NCI-H2107 (cell line): ENCODE measurements around the gene FAU.
"Not testable (repeated sequence)": the region's sequence is repeated elsewhere in the genome, so short reads cannot be mapped to it uniquely, and the experiment has no call there.

Source experiments
- DNase-seq: peaks from one replicate; lab custom pipeline; 2025; lab: John Stamatoyannopoulos, UW

Gene FAU

GRCh38 chr11:65121865-65122696 is at the start of gene FAU, which contains the start of gene MRPL49:
TSS of gene FAU (minus strand) at chr11:65122134. CDS start at chr11:65121813, 321 bp downstream.
TSS of gene MRPL49 (plus strand) at chr11:65122321. CDS start at chr11:65122347, 26 bp downstream.
- peak; percentile 95 for DNase-seq

GRCh38 chr11:65170058-65170534 is 48.2 kb upstream of the FAU start, which contains the start of gene SPDYC:
TSS of gene SPDYC (plus strand) at chr11:65170233. CDS start at chr11:65171358, 1,125 bp downstream.
- no peak for DNase-seq

- DNase-seq = no peak
Observed at GRCh38 chr11:65169164-65169641, 47.3 kb upstream of the FAU start.

- DNase-seq = no peak
Observed at GRCh38 chr11:65167656-65168055, 45.7 kb upstream of the FAU start.

GRCh38 chr11:65166893-65167292 is 45.0 kb upstream of the FAU start:
- DNase-seq = no peak

- no peak for DNase-seq
Observed at GRCh38 chr11:65165410-65166317, 43.7 kb upstream of the FAU start.

- DNase-seq = no peak
Observed at GRCh38 chr11:65163684-65164083, 41.8 kb upstream of the FAU start.

- no peak for DNase-seq
Observed at GRCh38 chr11:65160643-65161042, 38.7 kb upstream of the FAU start.

- no peak for DNase-seq
Observed at GRCh38 chr11:65159012-65159411, 37.1 kb upstream of the FAU start.

- no peak for DNase-seq
Observed at GRCh38 chr11:65157336-65157735, 35.4 kb upstream of the FAU start.

- DNase-seq = no peak
Observed at GRCh38 chr11:65156926-65157325, 35.0 kb upstream of the FAU start.

- no peak for DNase-seq
Observed at GRCh38 chr11:65156256-65156655, 34.3 kb upstream of the FAU start.

- no peak for DNase-seq
Observed at GRCh38 chr11:65152122-65152521, 30.2 kb upstream of the FAU start.

GRCh38 chr11:65151331-65151899 is 29.5 kb upstream of the FAU start:
- no peak for DNase-seq

GRCh38 chr11:65150509-65151299 is 28.8 kb upstream of the FAU start:
- DNase-seq = peak; percentile 61

- DNase-seq = not testable (repeated sequence)
Observed at GRCh38 chr11:65150131-65150508, 28.2 kb upstream of the FAU start.

- no peak for DNase-seq
Observed at GRCh38 chr11:65148657-65149056, 26.7 kb upstream of the FAU start.

- no peak for DNase-seq
Observed at GRCh38 chr11:65147352-65148075, 25.6 kb upstream of the FAU start.

GRCh38 chr11:65141896-65142494 is 20.1 kb upstream of the FAU start:
- no peak for DNase-seq

GRCh38 chr11:65136515-65137096 is 14.7 kb upstream of the FAU start:
- no peak for DNase-seq
